ENCODE data around the gene PHACTR4.

GRCh38 chr1:28518745-28519341, 149.3 kb downstream of the PHACTR4 start:
- TF ChIP-seq CTCF (IDR thresholded peaks at IDR 0.05) (no peak), POLR2A (IDR thresholded peaks at IDR 0.05) (no peak)
